Ecto neural progenitor cell (in vitro differentiated cells): ENCODE results near the gene STXBP5L.
"Not testable (repeated sequence)": the region's sequence is repeated elsewhere in the genome, so short reads cannot be mapped to it uniquely, and the experiment has no call there.

Experiments
- DNase-seq: peaks from one replicate; pipeline ENCODE4 v3.0.0-alpha.2; 2018; ENCODE audit warnings: low spot score

Gene STXBP5L

GRCh38 chr3:121018917-121019321 lies 110.9 kb downstream of the STXBP5L start:
- peak; percentile 53 for DNase-seq

GRCh38 chr3:121063628-121064027 lies 155.6 kb downstream of the STXBP5L start:
- no peak for DNase-seq

GRCh38 chr3:121064121-121064520 lies 156.1 kb downstream of the STXBP5L start:
- DNase-seq, result no peak

GRCh38 chr3:121072133-121072532 lies 164.1 kb downstream of the STXBP5L start:
- no peak for DNase-seq

GRCh38 chr3:121073011-121073410 lies 165.0 kb downstream of the STXBP5L start:
- no peak for DNase-seq

GRCh38 chr3:121075191-121075590 lies 167.2 kb downstream of the STXBP5L start:
- DNase-seq, result no peak

GRCh38 chr3:121078378-121079101 lies 170.5 kb downstream of the STXBP5L start:
- not testable (repeated sequence) for DNase-seq

- no peak for DNase-seq
Measured at GRCh38 chr3:121096953-121097352, 188.9 kb downstream of the STXBP5L start.

GRCh38 chr3:121111086-121111485 lies 203.1 kb downstream of the STXBP5L start:
- DNase-seq, result not testable (repeated sequence)

- DNase-seq, result peak; percentile 55
Measured at GRCh38 chr3:121111914-121112612, 204.1 kb downstream of the STXBP5L start.

- no peak for DNase-seq
Measured at GRCh38 chr3:121126033-121126706, 218.2 kb downstream of the STXBP5L start.

GRCh38 chr3:121126707-121127035 lies 218.7 kb downstream of the STXBP5L start:
- DNase-seq, result no peak

- DNase-seq, result no peak
Measured at GRCh38 chr3:121152573-121152972, 244.6 kb downstream of the STXBP5L start.

- no peak for DNase-seq
Measured at GRCh38 chr3:121153851-121154250, 245.8 kb downstream of the STXBP5L start.

- no peak for DNase-seq
Measured at GRCh38 chr3:121155028-121155427, 247.0 kb downstream of the STXBP5L start.

GRCh38 chr3:121165397-121165837 lies 257.4 kb downstream of the STXBP5L start:
- DNase-seq, result no peak

- DNase-seq, result no peak
Measured at GRCh38 chr3:121167374-121168139, 259.6 kb downstream of the STXBP5L start.

- DNase-seq, result no peak
Measured at GRCh38 chr3:121175083-121175482, 267.1 kb downstream of the STXBP5L start.

GRCh38 chr3:121190626-121191025 lies 282.6 kb downstream of the STXBP5L start:
- not testable (repeated sequence) for DNase-seq

- DNase-seq, result no peak
Measured at GRCh38 chr3:121202573-121202972, 294.6 kb downstream of the STXBP5L start.

GRCh38 chr3:121223116-121223515 lies 315.1 kb downstream of the STXBP5L start:
- DNase-seq, result no peak

GRCh38 chr3:121228971-121229370 lies 321.0 kb downstream of the STXBP5L start:
- no peak for DNase-seq
